SK-N-SH treated with all-trans-retinoic acid at 6 μM for 48 hours (cell line): ENCODE results near the gene EEFSEC.

Source experiments
- CREB5 ChIP-seq: fragments of 250-450 bp; sonication (Bioruptor Pico); IDR thresholded peaks from 2 replicates; pipeline ENCODE4 v1.5.1; 2020; ENCODE audit warnings: low read depth, mild to moderate bottlenecking, moderate library complexity
- ESRRG ChIP-seq: fragments of 250-450 bp; sonication (Bioruptor Pico); IDR thresholded peaks from 2 replicates; pipeline ENCODE4 v1.6.1; 2021; ENCODE audit warnings: mild to moderate bottlenecking
- GLIS3 ChIP-seq: fragments of 250-450 bp; sonication (Bioruptor Pico); IDR thresholded peaks from 2 replicates; pipeline ENCODE4 v1.5.0; 2020; ENCODE audit warnings: mild to moderate bottlenecking, moderate library complexity
- PPARA ChIP-seq: fragments of 250-450 bp; sonication (Bioruptor Pico); IDR thresholded peaks from 2 replicates; pipeline ENCODE4 v1.5.0; 2020; ENCODE audit warnings: mild to moderate bottlenecking, borderline replicate concordance
- RARB ChIP-seq: fragments of 250-450 bp; sonication (Bioruptor Pico); IDR thresholded peaks from 2 replicates; pipeline ENCODE4 v1.8.0; 2021; ENCODE audit warnings: mild to moderate bottlenecking, moderate library complexity
- TCF4 ChIP-seq: fragments of 250-450 bp; sonication (Bioruptor Pico); IDR thresholded peaks from 2 replicates; pipeline ENCODE4 v1.8.0; 2021; ENCODE audit warnings: mild to moderate bottlenecking, moderate library complexity, borderline replicate concordance
- TOX ChIP-seq: fragments of 250-450 bp; sonication (Bioruptor Pico); IDR thresholded peaks from 2 replicates; pipeline ENCODE4 v1.8.0; 2021; ENCODE audit warnings: mild to moderate bottlenecking, moderate library complexity, borderline replicate concordance
- ZFP30 ChIP-seq: fragments of 450-650 bp; formaldehyde crosslinking; IDR thresholded peaks from 2 replicates; pipeline ENCODE4 v1.5.0; 2022; ENCODE audit warnings: mild to moderate bottlenecking, moderate library complexity
- ZNF70 ChIP-seq: fragments of 450-650 bp; formaldehyde crosslinking; IDR thresholded peaks from 2 replicates; pipeline ENCODE4 v1.5.0; 2020; ENCODE audit warnings: mild to moderate bottlenecking, moderate library complexity
- ZNF8 ChIP-seq: fragments of 450-650 bp; formaldehyde crosslinking; IDR thresholded peaks from 2 replicates; pipeline ENCODE4 v1.5.0; 2020; ENCODE audit warnings: mild to moderate bottlenecking, moderate library complexity

GRCh38 chr3:128452120-128452519 lies 298.8 kb downstream of the EEFSEC start:
- TF ChIP-seq GLIS3 (CRISPR knock-in tag) (no peak), ZFP30 (CRISPR knock-in tag) (no peak), PPARA (CRISPR knock-in tag) (no peak), TCF4 (no peak), TOX (CRISPR knock-in tag) (no peak), ESRRG (CRISPR knock-in tag) (no peak), CREB5 (CRISPR knock-in tag) (no peak), ZNF8 (CRISPR knock-in tag) (no peak), RARB (CRISPR knock-in tag) (no peak), ZNF70 (CRISPR knock-in tag) (no peak)
